Measurements from ENCODE around the gene BHLHE41.

Gene BHLHE41

DNA sequence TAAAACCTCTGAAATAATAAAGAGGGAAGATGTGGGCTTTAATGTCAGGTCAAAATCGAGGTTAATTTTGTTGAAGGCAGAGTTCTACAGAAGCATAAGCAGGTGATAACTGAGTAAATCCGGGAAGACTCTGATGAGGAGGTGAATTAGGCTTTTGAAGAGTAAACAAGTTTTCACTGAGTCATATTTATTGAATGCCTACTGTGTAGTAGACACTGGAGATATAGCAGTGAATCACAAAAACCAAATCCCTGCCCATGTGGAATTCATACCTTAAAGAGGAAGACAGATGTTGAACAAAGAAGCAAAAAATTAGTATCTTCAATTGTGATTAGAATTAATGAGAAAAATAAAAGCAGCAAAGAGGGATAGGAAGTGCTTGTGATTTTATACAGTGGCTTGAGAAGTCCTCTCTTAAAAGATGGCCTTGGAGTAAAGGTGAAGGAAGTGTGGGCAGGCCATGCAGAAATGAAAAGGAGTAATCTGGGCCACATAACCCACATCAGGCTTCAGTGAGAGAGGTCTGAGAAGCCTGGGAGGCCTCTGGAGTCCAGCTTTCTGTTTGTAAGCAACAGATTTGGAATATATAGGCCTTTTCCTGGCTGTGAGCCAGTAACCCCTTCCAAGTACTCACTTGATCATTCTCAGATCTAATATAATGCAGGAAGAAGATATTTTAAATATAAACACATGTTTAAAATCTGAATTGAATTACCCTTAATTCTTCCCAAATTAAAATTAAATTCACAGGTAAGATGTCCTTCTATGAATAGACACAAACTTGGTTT, 46.7 kb downstream of the BHLHE41 start:
- no peaks in the 10 kb centered on the region for H3K9me3 ChIP-seq (ENCODE audit: insufficient read depth, low read depth, low read length)
- H3K27me3 ChIP-seq (ENCODE audit: insufficient read depth, low read length, poor library complexity, severe bottlenecking): no peaks in the 10 kb centered on the region
- no peaks in the 10 kb centered on the region for H3K79me2 ChIP-seq (ENCODE audit: insufficient read depth, low read length)
- H3K4me2 ChIP-seq (ENCODE audit: low read depth, low read length, poor library complexity, severe bottlenecking): no peak overlapping the region
- no peak overlapping the region for H3K4me3 ChIP-seq (ENCODE audit: low read length, poor library complexity, severe bottlenecking)
- no peaks in the 10 kb centered on the region for H4K20me1 ChIP-seq (ENCODE audit: insufficient read depth, low read length, poor library complexity, severe bottlenecking)
- no peak overlapping the region for H2AFZ ChIP-seq (ENCODE audit: low read length)
- no peak overlapping the region for H3K9ac ChIP-seq (ENCODE audit: low read depth, low read length, poor library complexity, severe bottlenecking)
- H3K4me1 ChIP-seq (ENCODE audit: insufficient read depth, low read length, poor library complexity, severe bottlenecking): no peaks in the 10 kb centered on the region
- no peaks in the 10 kb centered on the region for H3K36me3 ChIP-seq (ENCODE audit: insufficient read depth, low read length)
- no peaks in the 10 kb centered on the region for H3K9me2 ChIP-seq (replicated peaks; ENCODE audit: low read depth, low read length)
- TF ChIP-seq EZH2phosphoT487 (IDR thresholded peaks at IDR 0.05; ENCODE audit: borderline replicate concordance): no peak
- TF ChIP-seq, protein P1, sequence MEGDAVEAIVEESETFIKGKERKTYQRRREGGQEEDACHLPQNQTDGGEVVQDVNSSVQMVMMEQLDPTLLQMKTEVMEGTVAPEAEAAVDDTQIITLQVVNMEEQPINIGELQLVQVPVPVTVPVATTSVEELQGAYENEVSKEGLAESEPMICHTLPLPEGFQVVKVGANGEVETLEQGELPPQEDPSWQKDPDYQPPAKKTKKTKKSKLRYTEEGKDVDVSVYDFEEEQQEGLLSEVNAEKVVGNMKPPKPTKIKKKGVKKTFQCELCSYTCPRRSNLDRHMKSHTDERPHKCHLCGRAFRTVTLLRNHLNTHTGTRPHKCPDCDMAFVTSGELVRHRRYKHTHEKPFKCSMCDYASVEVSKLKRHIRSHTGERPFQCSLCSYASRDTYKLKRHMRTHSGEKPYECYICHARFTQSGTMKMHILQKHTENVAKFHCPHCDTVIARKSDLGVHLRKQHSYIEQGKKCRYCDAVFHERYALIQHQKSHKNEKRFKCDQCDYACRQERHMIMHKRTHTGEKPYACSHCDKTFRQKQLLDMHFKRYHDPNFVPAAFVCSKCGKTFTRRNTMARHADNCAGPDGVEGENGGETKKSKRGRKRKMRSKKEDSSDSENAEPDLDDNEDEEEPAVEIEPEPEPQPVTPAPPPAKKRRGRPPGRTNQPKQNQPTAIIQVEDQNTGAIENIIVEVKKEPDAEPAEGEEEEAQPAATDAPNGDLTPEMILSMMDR (conservative IDR thresholded peaks at IDR 0.05; ENCODE audit: low read length): no peak
- no peaks in the 10 kb centered on the region for H3F3A ChIP-seq (ENCODE audit: low read depth)

All from Loucy (cell line).